HEK293 (cell line): ENCODE data around the gene MSRB3.
A peak's percentile ranks its signal among the peaks of the same experiment; 100 is the strongest.

ENCODE experiments used
- CTCF ChIA-PET: fragments of 350-600 bp; formaldehyde crosslinking; extraction: SDS; loops from one replicate; lab custom pipeline; 2021; ENCODE audit warnings: antibody characterized with exemption; lab: Yijun Ruan, JAX
- POLR2A ChIA-PET: fragments of 300-600 bp; formaldehyde crosslinking; extraction: SDS; loops from one replicate; lab custom pipeline; 2020; ENCODE audit warnings: antibody characterized with exemption, inconsistent platforms; lab: Yijun Ruan, JAX
- H3K27ac ChIP-seq: fragments of 200-500 bp; sonication (Bioruptor generic); 2 replicates; pipeline ENCODE4 v1.5.1; 2014; ENCODE audit warnings: low read depth, low read length, control low read depth, inconsistent platforms; ENCODE audit errors: extremely low read depth
- H3K36me3 ChIP-seq, 2 experiments: fragments of 200-500 bp in 1 of 2; sonication (Bioruptor generic) in 1 of 2; 1 replicate in 1 of 2; 2 replicates in 1 of 2; pipeline ENCODE4 v1.5.1; 2014 to 2017; ENCODE audit warnings: inconsistent platforms in 2 of 2, low read length in 2 of 2; ENCODE audit not compliant: control insufficient read depth in 2 of 2, insufficient read depth in 1 of 2
- H3K4me1 ChIP-seq: fragments of 200-500 bp; sonication (Bioruptor generic); 2 replicates; pipeline ENCODE4 v1.5.1; 2014; ENCODE audit warnings: mild to moderate bottlenecking, low read length, inconsistent platforms; ENCODE audit not compliant: control insufficient read depth, insufficient read depth
- H3K4me3 ChIP-seq: 2 replicates; pipeline ENCODE4 v1.5.1; 2011; ENCODE audit warnings: low read depth, mild to moderate bottlenecking, control low read depth, low read length, moderate library complexity
- H3K9me3 ChIP-seq: fragments of 200-500 bp; sonication (Bioruptor generic); 2 replicates; pipeline ENCODE4 v1.5.1; 2014; ENCODE audit warnings: low read depth, low read length, inconsistent platforms; ENCODE audit not compliant: control insufficient read depth, insufficient read depth
- HOXD13 ChIP-seq: sonication (generic); formaldehyde crosslinking; IDR thresholded peaks from 2 replicates; pipeline ENCODE4 v1.8.0; 2022; ENCODE audit warnings: missing genetic modification reagents, borderline replicate concordance
- KLF8 ChIP-seq: fragments of 450-650 bp; formaldehyde crosslinking; IDR thresholded peaks from 2 replicates; pipeline ENCODE4 v1.5.1; 2016; ENCODE audit warnings: missing biosample characterization, missing genetic modification characterization
- PRDM1 ChIP-seq: fragments of 450-650 bp; formaldehyde crosslinking; IDR thresholded peaks from 2 replicates; pipeline ENCODE4; 2016; ENCODE audit warnings: missing biosample characterization, missing genetic modification characterization
- SALL2 ChIP-seq: fragments of 450-650 bp; formaldehyde crosslinking; IDR thresholded peaks from 2 replicates; pipeline ENCODE4 v1.5.0; 2017; ENCODE audit warnings: missing biosample characterization, mild to moderate bottlenecking, missing genetic modification characterization, borderline replicate concordance
- SP2 ChIP-seq: fragments of 450-650 bp; formaldehyde crosslinking; IDR thresholded peaks from 2 replicates; pipeline ENCODE4 v1.5.1; 2016; ENCODE audit warnings: missing biosample characterization, missing genetic modification characterization
- ZNF114 ChIP-seq: fragments of 450-650 bp; formaldehyde crosslinking; IDR thresholded peaks from 2 replicates; pipeline ENCODE4 v1.5.0; 2017; ENCODE audit warnings: missing biosample characterization, missing genetic modification characterization
- ZNF292 ChIP-seq: fragments of 450-650 bp; formaldehyde crosslinking; IDR thresholded peaks from 2 replicates; pipeline ENCODE4 v1.5.1; 2016; ENCODE audit warnings: low read depth, missing biosample characterization, missing genetic modification characterization, borderline replicate concordance
- ZNF416 ChIP-seq: fragments of 450-650 bp; formaldehyde crosslinking; IDR thresholded peaks from 2 replicates; pipeline ENCODE4 v1.5.1; 2016; ENCODE audit warnings: missing biosample characterization, missing genetic modification characterization
- ZNF473 ChIP-seq: fragments of 450-650 bp; formaldehyde crosslinking; IDR thresholded peaks from 2 replicates; pipeline ENCODE4 v1.5.1; 2017; ENCODE audit warnings: missing biosample characterization, missing genetic modification characterization
- ZNF514 ChIP-seq: fragments of 450-650 bp; formaldehyde crosslinking; IDR thresholded peaks from 2 replicates; pipeline ENCODE4 v1.5.1; 2016; ENCODE audit warnings: missing biosample characterization, missing genetic modification characterization
- ZNF558 ChIP-seq: fragments of 450-650 bp; formaldehyde crosslinking; IDR thresholded peaks from 2 replicates; pipeline ENCODE4 v1.5.1; 2016; ENCODE audit warnings: missing biosample characterization, missing genetic modification characterization
- ZNF660 ChIP-seq: fragments of 450-650 bp; IDR thresholded peaks from 2 replicates; pipeline ENCODE4 v1.5.1; 2018; ENCODE audit warnings: missing biosample characterization, mild to moderate bottlenecking, missing genetic modification characterization
- ZNF670 ChIP-seq: fragments of 450-650 bp; formaldehyde crosslinking; IDR thresholded peaks from 2 replicates; pipeline ENCODE4 v1.5.1; 2016; ENCODE audit warnings: missing biosample characterization, missing genetic modification characterization, low read depth
- ZNF785 ChIP-seq: fragments of 450-650 bp; formaldehyde crosslinking; IDR thresholded peaks from 2 replicates; pipeline ENCODE4 v1.5.1; 2016; ENCODE audit warnings: missing biosample characterization, missing genetic modification characterization
- ZNF830 ChIP-seq: fragments of 450-650 bp; IDR thresholded peaks from 2 replicates; pipeline ENCODE4 v1.5.0; 2018; ENCODE audit warnings: missing biosample characterization, missing genetic modification characterization, low read depth, mild to moderate bottlenecking, moderate library complexity
- TF ChIP-seq, protein P1 (sequence below): fragments of 450-650 bp; IDR thresholded peaks from 2 replicates; pipeline ENCODE4 v1.5.1; 2018; ENCODE audit warnings: missing biosample characterization, missing genetic modification characterization
- TF ChIP-seq, protein P2 (sequence below): fragments of 450-650 bp; formaldehyde crosslinking; IDR thresholded peaks from 2 replicates; pipeline ENCODE4 v1.5.1; 2017; ENCODE audit warnings: missing biosample characterization, missing genetic modification characterization
- TF ChIP-seq, protein P3 (sequence below): fragments of 450-650 bp; formaldehyde crosslinking; IDR thresholded peaks from 2 replicates; pipeline ENCODE4 v1.5.1; 2016; ENCODE audit warnings: missing biosample characterization, missing genetic modification characterization, borderline replicate concordance

The MSRB3 gene

DNA sequence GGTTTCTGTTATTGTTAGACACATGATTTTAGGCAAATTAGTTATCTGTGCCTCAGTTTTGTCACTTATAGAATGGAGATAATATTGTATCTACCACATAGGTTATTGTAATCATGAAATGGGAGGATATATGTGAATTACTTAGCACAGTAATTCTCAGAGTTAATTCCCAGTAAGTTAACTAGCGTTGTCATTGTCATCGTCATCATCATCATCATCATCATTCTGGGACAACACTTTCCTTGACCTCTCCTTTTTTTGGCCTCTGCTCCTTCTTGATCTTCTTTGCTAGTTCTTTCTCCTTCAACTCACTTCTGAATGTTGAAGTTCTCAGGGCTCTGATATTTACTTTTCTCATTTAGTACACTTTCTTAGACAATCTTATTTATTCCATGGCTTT is 13.8 kb downstream of the MSRB3 start:
- POLR2A ChIA-PET: no interaction called here
- Histone ChIP-seq H3K36me3 (no peaks in the 10 kb centered on the region), H3K27ac (no peak overlapping the region), H3K4me1 (peaks cover 2% of the 10 kb centered on the region; the same call in 1 of the 2 replicates), H3K9me3 (no peaks in the 10 kb centered on the region; the same call in 1 of the 2 replicates), H3K4me3 (no peak overlapping the region)
- CTCF ChIA-PET: interaction anchor here (1.0 to 2.8 kb wide), 3 partner anchors 8 to 14 kb away, joined by 3 to 10 read pairs (median 3); no protein-coding TSS in a partner anchor
- TF ChIP-seq, protein P1, sequence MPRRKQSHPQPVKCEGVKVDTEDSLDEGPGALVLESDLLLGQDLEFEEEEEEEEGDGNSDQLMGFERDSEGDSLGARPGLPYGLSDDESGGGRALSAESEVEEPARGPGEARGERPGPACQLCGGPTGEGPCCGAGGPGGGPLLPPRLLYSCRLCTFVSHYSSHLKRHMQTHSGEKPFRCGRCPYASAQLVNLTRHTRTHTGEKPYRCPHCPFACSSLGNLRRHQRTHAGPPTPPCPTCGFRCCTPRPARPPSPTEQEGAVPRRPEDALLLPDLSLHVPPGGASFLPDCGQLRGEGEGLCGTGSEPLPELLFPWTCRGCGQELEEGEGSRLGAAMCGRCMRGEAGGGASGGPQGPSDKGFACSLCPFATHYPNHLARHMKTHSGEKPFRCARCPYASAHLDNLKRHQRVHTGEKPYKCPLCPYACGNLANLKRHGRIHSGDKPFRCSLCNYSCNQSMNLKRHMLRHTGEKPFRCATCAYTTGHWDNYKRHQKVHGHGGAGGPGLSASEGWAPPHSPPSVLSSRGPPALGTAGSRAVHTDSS (tag by site-specific recombination): peak; percentile 67
- no peak for TF ChIP-seq ZNF670 (tag by site-specific recombination)

DNA sequence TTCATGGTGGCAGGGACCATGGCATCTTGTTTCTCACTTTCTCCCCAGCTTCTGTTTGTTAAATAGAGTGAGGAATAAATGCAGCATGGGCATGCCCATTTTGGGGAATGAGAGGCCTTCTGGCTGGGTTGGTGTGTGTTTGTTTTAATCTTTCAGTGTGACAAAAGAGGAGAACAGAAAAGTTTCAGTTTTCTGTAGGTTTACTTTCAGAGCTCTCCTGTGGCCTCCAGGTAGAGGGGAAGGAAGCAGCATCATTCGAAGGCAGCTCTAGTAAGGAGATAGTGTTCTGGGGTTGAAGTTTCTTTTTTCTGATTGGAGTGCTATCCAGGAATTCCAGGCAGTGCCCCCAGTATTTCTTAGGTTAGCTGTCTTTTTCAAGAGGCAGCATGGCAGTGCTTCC is 15.3 kb downstream of the MSRB3 start:
- Histone ChIP-seq H3K36me3 (no peaks in the 10 kb centered on the region; a peak in 1 of 3 replicates), H3K27ac (no peak overlapping the region), H3K4me1 (no peaks in the 10 kb centered on the region), H3K4me3 (no peak overlapping the region), H3K9me3 (no peaks in the 10 kb centered on the region; the same call in 1 of the 2 replicates)
- TF ChIP-seq, protein P2, sequence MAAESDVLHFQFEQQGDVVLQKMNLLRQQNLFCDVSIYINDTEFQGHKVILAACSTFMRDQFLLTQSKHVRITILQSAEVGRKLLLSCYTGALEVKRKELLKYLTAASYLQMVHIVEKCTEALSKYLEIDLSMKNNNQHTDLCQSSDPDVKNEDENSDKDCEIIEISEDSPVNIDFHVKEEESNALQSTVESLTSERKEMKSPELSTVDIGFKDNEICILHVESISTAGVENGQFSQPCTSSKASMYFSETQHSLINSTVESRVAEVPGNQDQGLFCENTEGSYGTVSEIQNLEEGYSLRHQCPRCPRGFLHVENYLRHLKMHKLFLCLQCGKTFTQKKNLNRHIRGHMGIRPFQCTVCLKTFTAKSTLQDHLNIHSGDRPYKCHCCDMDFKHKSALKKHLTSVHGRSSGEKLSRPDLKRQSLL (tag by site-specific recombination): no peak
- TF ChIP-seq ZNF416 (no peak), SALL2 (tag by site-specific recombination) (no peak), SP2 (no peak), ZNF473 (no peak), ZNF785 (tag by site-specific recombination) (no peak), ZNF114 (tag by site-specific recombination) (no peak), ZNF830 (tag by site-specific recombination) (no peak), ZNF660 (tag by site-specific recombination) (no peak), HOXD13 (CRISPR knock-in tag) (no peak), ZNF292 (tag by site-specific recombination) (no peak), ZNF558 (tag by site-specific recombination) (no peak), PRDM1 (tag by site-specific recombination) (no peak), ZNF514 (tag by site-specific recombination) (no peak), KLF8 (tag by site-specific recombination) (no peak)
- TF ChIP-seq, protein P3, sequence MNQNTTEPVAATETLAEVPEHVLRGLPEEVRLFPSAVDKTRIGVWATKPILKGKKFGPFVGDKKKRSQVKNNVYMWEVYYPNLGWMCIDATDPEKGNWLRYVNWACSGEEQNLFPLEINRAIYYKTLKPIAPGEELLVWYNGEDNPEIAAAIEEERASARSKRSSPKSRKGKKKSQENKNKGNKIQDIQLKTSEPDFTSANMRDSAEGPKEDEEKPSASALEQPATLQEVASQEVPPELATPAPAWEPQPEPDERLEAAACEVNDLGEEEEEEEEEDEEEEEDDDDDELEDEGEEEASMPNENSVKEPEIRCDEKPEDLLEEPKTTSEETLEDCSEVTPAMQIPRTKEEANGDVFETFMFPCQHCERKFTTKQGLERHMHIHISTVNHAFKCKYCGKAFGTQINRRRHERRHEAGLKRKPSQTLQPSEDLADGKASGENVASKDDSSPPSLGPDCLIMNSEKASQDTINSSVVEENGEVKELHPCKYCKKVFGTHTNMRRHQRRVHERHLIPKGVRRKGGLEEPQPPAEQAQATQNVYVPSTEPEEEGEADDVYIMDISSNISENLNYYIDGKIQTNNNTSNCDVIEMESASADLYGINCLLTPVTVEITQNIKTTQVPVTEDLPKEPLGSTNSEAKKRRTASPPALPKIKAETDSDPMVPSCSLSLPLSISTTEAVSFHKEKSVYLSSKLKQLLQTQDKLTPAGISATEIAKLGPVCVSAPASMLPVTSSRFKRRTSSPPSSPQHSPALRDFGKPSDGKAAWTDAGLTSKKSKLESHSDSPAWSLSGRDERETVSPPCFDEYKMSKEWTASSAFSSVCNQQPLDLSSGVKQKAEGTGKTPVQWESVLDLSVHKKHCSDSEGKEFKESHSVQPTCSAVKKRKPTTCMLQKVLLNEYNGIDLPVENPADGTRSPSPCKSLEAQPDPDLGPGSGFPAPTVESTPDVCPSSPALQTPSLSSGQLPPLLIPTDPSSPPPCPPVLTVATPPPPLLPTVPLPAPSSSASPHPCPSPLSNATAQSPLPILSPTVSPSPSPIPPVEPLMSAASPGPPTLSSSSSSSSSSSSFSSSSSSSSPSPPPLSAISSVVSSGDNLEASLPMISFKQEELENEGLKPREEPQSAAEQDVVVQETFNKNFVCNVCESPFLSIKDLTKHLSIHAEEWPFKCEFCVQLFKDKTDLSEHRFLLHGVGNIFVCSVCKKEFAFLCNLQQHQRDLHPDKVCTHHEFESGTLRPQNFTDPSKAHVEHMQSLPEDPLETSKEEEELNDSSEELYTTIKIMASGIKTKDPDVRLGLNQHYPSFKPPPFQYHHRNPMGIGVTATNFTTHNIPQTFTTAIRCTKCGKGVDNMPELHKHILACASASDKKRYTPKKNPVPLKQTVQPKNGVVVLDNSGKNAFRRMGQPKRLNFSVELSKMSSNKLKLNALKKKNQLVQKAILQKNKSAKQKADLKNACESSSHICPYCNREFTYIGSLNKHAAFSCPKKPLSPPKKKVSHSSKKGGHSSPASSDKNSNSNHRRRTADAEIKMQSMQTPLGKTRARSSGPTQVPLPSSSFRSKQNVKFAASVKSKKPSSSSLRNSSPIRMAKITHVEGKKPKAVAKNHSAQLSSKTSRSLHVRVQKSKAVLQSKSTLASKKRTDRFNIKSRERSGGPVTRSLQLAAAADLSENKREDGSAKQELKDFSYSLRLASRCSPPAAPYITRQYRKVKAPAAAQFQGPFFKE (tag by site-specific recombination): no peak
- ChIA-PET CTCF (interaction anchor here (0.6 kb wide), 1 partner anchor 262 kb away, joined by 3 read pairs; no protein-coding TSS in a partner anchor), POLR2A (no interaction called here)
